Measurements from ENCODE around the gene TMEM225B. TPM values are rescaled to one million over a fixed set of nuclear protein-coding genes. Genes with fewer than 3 reads are reported as not detected.
"Not testable (repeated sequence)": the region's sequence is repeated elsewhere in the genome, so short reads cannot be mapped to it uniquely, and the experiment has no call there.

TMEM225B gene
- polyA plus RNA-seq, 2 donors, result 0.66 to 0.96 TPM

DNA sequence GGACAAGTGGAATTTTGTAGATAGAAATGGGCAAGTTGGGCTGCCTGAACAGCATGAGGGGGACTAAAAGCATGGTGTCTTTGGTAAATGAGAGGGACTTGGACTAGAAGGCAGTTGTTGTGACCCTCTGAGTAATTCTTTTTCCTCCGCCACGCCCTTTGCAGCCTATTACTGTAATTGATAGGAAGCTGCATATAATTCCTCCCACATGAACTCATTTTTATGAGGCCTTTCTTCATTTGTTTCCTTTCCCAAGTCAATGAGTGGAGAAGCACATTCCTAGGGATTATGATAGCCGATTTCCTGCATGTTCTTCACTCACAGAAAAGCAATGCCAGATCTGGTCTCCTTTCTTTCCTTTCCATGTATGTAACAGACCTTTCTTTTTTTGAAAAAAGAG, 46.4 kb downstream of the TMEM225B start:
- H3K4me3 ChIP-seq (ENCODE audit: low read depth in 1 of 2, low read length in 2 of 2), result no peak overlapping the region
- H3K4me1 ChIP-seq (ENCODE audit: control insufficient read depth in 2 of 2, insufficient read depth in 2 of 2, low read length in 1 of 2), result no peaks in the 10 kb centered on the region
- no peaks in the 10 kb centered on the region for H3K9me3 ChIP-seq (ENCODE audit: control insufficient read depth in 2 of 2, insufficient read depth in 1 of 2, low read depth in 1 of 2, low read length in 1 of 2)
- WGBS, 2 donors, result 90 to 92% methylated on average over 3 of the region's 3 CpGs
- peaks cover 0 to 3% of the 10 kb centered on the region in 2 donors for H3K36me3 ChIP-seq (ENCODE audit: control insufficient read depth in 2 of 2, insufficient read depth in 2 of 2, low read length in 1 of 2)
- no peak overlapping the region for H3K27ac ChIP-seq (ENCODE audit: low read depth in 2 of 2, low read length in 1 of 2)
- no peaks in the 10 kb centered on the region for H3K27me3 ChIP-seq (ENCODE audit: control insufficient read depth in 1 of 2, insufficient read depth in 2 of 2, low read length in 2 of 2)

DNA sequence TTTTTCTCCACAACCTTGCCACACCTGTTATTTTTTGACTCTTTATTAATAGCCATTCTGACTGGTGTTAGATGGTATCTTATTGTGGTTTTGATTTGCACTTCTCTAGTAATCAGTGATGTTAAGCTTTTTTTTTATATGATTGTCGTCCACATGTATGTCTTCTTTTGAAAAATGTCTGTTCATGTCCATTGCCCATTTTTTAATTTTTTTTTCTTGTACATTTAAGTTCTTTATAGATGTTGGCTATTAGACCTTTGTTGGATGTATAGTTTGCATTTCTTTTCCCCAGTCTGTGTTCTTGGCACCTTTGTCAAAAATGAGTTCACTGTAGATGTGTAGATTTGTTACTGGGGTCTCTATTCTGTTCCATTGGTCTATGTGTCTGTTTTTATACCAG, 47.5 kb downstream of the TMEM225B start:
- 92 to 100% methylated on average over 1 of the region's 1 CpG for WGBS, 2 donors
- Histone ChIP-seq H3K27me3 (ENCODE audit: control insufficient read depth in 1 of 2, insufficient read depth in 2 of 2, low read length in 2 of 2) (no peaks in the 10 kb centered on the region), H3K4me3 (ENCODE audit: low read depth in 1 of 2, low read length in 2 of 2) (no peak overlapping the region), H3K4me1 (ENCODE audit: control insufficient read depth in 2 of 2, insufficient read depth in 2 of 2, low read length in 1 of 2) (no peaks in the 10 kb centered on the region), H3K36me3 (ENCODE audit: control insufficient read depth in 2 of 2, insufficient read depth in 2 of 2, low read length in 1 of 2) (peaks cover 0 to 3% of the 10 kb centered on the region in 2 donors), H3K27ac (ENCODE audit: low read depth in 2 of 2, low read length in 1 of 2) (no peak overlapping the region), H3K9me3 (ENCODE audit: control insufficient read depth in 2 of 2, insufficient read depth in 1 of 2, low read depth in 1 of 2, low read length in 1 of 2) (no peaks in the 10 kb centered on the region)

DNA sequence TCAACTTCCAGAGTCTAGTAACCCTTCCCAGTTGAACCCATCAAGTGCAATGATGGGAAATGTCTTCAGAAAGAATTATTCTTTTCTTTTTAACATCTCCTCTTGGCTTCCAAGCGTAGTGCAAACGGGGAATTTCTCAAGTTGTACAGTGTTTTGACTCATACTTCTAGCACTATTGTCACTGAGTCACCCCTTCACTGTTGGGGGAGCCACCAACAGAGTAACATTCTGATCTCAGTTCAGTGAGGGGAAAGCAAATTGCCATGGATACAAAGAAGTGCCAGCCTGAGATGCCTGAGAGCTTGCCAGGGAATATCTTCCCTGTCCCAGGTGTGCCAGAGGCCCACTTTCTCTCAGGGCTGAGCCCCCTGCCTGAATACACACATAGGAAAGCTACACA, 50.8 kb downstream of the TMEM225B start:
- H3K4me1 ChIP-seq (ENCODE audit: control insufficient read depth in 2 of 2, insufficient read depth in 2 of 2, low read length in 1 of 2), result no peaks in the 10 kb centered on the region
- WGBS, 2 donors, result 87 to 90% methylated on average over 2 of the region's 2 CpGs
- no peak overlapping the region for H3K4me3 ChIP-seq (ENCODE audit: low read depth in 1 of 2, low read length in 2 of 2)
- H3K9me3 ChIP-seq (ENCODE audit: control insufficient read depth in 2 of 2, insufficient read depth in 1 of 2, low read depth in 1 of 2, low read length in 1 of 2), result no peaks in the 10 kb centered on the region
- H3K27ac ChIP-seq (ENCODE audit: low read depth in 2 of 2, low read length in 1 of 2), result no peak overlapping the region
- peaks cover 0 to 5% of the 10 kb centered on the region in 2 donors for H3K36me3 ChIP-seq (ENCODE audit: control insufficient read depth in 2 of 2, insufficient read depth in 2 of 2, low read length in 1 of 2)
- no peaks in the 10 kb centered on the region for H3K27me3 ChIP-seq (ENCODE audit: control insufficient read depth in 1 of 2, insufficient read depth in 2 of 2, low read length in 2 of 2)

DNA sequence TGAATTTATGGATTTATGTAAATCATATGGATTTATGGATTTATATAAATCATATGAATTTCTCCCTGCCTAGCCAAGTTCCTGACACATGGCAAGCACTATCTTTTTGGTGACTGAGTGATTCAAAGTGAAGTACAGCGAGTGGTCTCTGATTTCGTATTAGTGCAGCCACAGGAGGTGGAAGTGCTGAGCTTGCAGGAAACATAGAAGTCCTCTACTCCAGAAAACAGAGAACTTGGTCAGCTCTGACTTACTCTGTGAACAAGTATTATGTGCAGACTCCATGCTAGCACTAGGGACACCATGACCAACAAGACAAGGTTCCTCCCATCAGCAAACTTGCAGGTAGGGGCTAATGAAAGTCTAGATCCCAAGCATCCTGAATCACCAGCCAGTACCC, 53.2 kb downstream of the TMEM225B start:
- no peak overlapping the region for H3K4me3 ChIP-seq (ENCODE audit: low read depth in 1 of 2, low read length in 2 of 2)
- H3K27ac ChIP-seq (ENCODE audit: low read depth in 2 of 2, low read length in 1 of 2), result no peak overlapping the region
- H3K27me3 ChIP-seq (ENCODE audit: control insufficient read depth in 1 of 2, insufficient read depth in 2 of 2, low read length in 2 of 2), result no peaks in the 10 kb centered on the region
- 94 to 96% methylated on average over 2 of the region's 2 CpGs for WGBS, 2 donors
- no peaks in the 10 kb centered on the region for H3K4me1 ChIP-seq (ENCODE audit: control insufficient read depth in 2 of 2, insufficient read depth in 2 of 2, low read length in 1 of 2)
- H3K36me3 ChIP-seq (ENCODE audit: control insufficient read depth in 2 of 2, insufficient read depth in 2 of 2, low read length in 1 of 2), result peaks cover 0 to 5% of the 10 kb centered on the region in 2 donors
- no peaks in the 10 kb centered on the region for H3K9me3 ChIP-seq (ENCODE audit: control insufficient read depth in 2 of 2, insufficient read depth in 1 of 2, low read depth in 1 of 2, low read length in 1 of 2)

DNA sequence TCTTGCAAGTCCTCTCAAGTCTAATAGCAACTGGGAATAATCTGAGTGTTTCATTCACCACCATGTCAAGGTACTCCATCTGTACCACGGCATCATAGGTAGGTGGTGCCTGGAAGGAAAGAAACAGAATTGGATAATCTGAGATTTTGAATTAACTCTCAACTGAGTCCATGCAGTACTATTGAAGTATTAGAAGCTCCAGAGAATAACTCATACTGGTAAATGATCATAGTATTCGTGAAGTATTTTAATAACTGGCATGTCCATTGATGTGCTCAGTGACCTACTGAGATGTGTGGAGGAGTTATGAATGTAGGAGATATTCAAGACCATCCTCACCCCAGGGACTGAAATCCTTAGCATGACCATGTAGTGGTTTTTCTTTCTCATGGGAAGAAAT, 54.6 kb downstream of the TMEM225B start:
- no peaks in the 10 kb centered on the region for H3K9me3 ChIP-seq (ENCODE audit: control insufficient read depth in 2 of 2, insufficient read depth in 1 of 2, low read depth in 1 of 2, low read length in 1 of 2)
- no peaks in the 10 kb centered on the region for H3K4me1 ChIP-seq (ENCODE audit: control insufficient read depth in 2 of 2, insufficient read depth in 2 of 2, low read length in 1 of 2)
- no peaks in the 10 kb centered on the region for H3K27me3 ChIP-seq (ENCODE audit: control insufficient read depth in 1 of 2, insufficient read depth in 2 of 2, low read length in 2 of 2)
- H3K27ac ChIP-seq (ENCODE audit: low read depth in 2 of 2, low read length in 1 of 2), result no peak overlapping the region
- H3K4me3 ChIP-seq (ENCODE audit: low read depth in 1 of 2, low read length in 2 of 2), result no peak overlapping the region
- peaks cover 0 to 5% of the 10 kb centered on the region in 2 donors for H3K36me3 ChIP-seq (ENCODE audit: control insufficient read depth in 2 of 2, insufficient read depth in 2 of 2, low read length in 1 of 2)
- 97 to 99% methylated on average over 2 of the region's 2 CpGs for WGBS, 2 donors

DNA sequence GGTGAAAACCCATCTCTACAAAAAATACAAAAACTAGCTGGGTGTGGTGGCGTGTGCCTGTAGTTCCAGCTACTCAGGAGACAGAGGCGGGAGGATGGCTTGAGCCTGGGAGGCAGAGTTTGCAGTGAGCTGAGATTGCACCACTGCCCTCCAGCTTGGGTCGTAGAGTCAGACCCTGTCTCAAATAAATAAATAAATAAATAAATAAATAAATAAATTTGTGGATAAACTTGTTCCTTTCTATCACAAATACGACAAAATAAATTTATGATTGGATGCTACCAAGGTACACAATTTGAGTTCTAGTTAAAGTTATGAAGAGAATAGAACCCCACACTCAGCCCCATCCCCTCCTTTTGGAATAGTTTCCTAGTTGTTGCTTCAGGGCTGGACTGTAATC, 55.2 kb downstream of the TMEM225B start:
- H3K27me3 ChIP-seq (ENCODE audit: control insufficient read depth in 1 of 2, insufficient read depth in 2 of 2, low read length in 2 of 2); H3K9me3 ChIP-seq (ENCODE audit: control insufficient read depth in 2 of 2, insufficient read depth in 1 of 2, low read depth in 1 of 2, low read length in 1 of 2); H3K27ac ChIP-seq (ENCODE audit: low read depth in 2 of 2, low read length in 1 of 2); H3K36me3 ChIP-seq (ENCODE audit: control insufficient read depth in 2 of 2, insufficient read depth in 2 of 2, low read length in 1 of 2); H3K4me3 ChIP-seq (ENCODE audit: low read depth in 1 of 2, low read length in 2 of 2); H3K4me1 ChIP-seq (ENCODE audit: control insufficient read depth in 2 of 2, insufficient read depth in 2 of 2, low read length in 1 of 2): not testable (repeated sequence)
- WGBS, 2 donors, result 92 to 96% methylated on average over 4 of the region's 4 CpGs

DNA sequence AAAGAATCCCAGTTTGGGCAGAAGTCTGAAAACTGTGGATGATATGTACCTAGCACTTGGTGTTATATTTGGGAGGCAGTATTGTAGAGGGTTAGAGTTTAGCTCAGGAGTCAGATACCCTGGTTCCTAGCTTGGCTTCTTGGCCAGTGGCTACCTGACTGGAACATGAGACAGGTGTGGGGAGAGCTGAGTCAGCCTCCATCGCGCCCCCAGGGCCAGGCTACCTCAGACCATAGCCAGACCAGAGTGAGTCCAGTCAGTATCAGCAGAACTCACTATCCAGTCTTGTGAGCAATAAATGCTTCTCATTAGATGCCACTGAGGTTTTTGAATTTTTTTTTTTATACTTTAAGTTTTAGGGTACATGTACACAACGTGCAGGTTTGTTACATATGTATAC, 55.7 kb downstream of the TMEM225B start:
- Histone ChIP-seq H3K27ac (ENCODE audit: low read depth in 2 of 2, low read length in 1 of 2) (no peak overlapping the region), H3K4me3 (ENCODE audit: low read depth in 1 of 2, low read length in 2 of 2) (no peak overlapping the region), H3K9me3 (ENCODE audit: control insufficient read depth in 2 of 2, insufficient read depth in 1 of 2, low read depth in 1 of 2, low read length in 1 of 2) (no peaks in the 10 kb centered on the region), H3K27me3 (ENCODE audit: control insufficient read depth in 1 of 2, insufficient read depth in 2 of 2, low read length in 2 of 2) (no peaks in the 10 kb centered on the region), H3K36me3 (ENCODE audit: control insufficient read depth in 2 of 2, insufficient read depth in 2 of 2, low read length in 1 of 2) (peaks cover 0 to 5% of the 10 kb centered on the region in 2 donors), H3K4me1 (ENCODE audit: control insufficient read depth in 2 of 2, insufficient read depth in 2 of 2, low read length in 1 of 2) (no peaks in the 10 kb centered on the region)
- WGBS, 2 donors, result 92 to 97% methylated on average over 3 of the region's 3 CpGs

DNA sequence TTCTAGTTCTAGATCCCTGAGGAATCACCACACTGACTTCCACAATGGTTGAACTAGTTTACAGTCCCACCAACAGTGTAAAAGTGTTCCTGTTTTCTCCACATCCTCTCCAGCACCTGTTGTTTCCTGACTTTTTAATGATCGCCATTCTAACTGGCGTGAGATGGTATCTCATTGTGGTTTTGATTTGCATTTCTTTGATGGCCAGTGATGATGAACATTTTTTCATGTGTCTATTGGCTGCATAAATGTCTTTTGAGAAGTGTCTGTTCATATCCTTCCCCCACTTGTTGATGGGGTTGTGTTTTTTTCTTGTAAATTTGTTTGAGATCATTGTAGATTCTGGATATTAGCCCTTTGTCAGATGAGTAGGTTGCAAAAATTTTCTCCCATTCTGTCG, 56.6 kb downstream of the TMEM225B start:
- H3K4me1 ChIP-seq (ENCODE audit: control insufficient read depth in 2 of 2, insufficient read depth in 2 of 2, low read length in 1 of 2); H3K27ac ChIP-seq (ENCODE audit: low read depth in 2 of 2, low read length in 1 of 2): not testable (repeated sequence)
- WGBS, 2 donors, result 87 to 100% methylated on average over 1 to 2 of the region's 3 CpGs

DNA sequence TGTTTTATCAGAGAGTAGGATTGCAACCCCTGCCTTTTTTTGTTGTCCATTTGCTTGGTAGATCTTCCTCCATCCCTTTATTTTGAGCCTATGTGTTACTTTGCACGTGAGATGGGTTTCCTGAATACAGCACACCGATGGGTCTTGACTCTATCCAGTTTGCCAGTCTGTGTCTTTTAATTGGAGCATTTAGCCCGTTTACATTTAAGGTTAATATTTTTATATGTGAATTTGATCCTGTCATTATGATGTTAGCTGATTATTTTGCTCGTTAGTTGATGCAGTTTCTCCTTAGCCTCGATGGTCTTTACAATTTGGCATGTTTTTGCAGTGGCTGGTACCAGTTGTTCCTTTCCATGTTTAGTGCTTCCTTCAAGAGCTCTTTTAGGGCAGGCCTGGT, 59.8 kb downstream of the TMEM225B start:
- H3K9me3 ChIP-seq (ENCODE audit: control insufficient read depth in 2 of 2, insufficient read depth in 1 of 2, low read depth in 1 of 2, low read length in 1 of 2); H3K27me3 ChIP-seq (ENCODE audit: control insufficient read depth in 1 of 2, insufficient read depth in 2 of 2, low read length in 2 of 2); H3K4me1 ChIP-seq (ENCODE audit: control insufficient read depth in 2 of 2, insufficient read depth in 2 of 2, low read length in 1 of 2); H3K4me3 ChIP-seq (ENCODE audit: low read depth in 1 of 2, low read length in 2 of 2); H3K27ac ChIP-seq (ENCODE audit: low read depth in 2 of 2, low read length in 1 of 2): not testable (repeated sequence)
- H3K36me3 ChIP-seq (ENCODE audit: control insufficient read depth in 2 of 2, insufficient read depth in 2 of 2, low read length in 1 of 2), result peaks cover 5 to 10% of the 10 kb centered on the region in 2 donors
- WGBS, 2 donors, result 93% methylated on average over 5 of the region's 5 CpGs

More for the DNA sequence above, 56.6 kb downstream of the TMEM225B start:
- H3K4me3 ChIP-seq (ENCODE audit: low read depth in 1 of 2, low read length in 2 of 2); H3K27me3 ChIP-seq (ENCODE audit: control insufficient read depth in 1 of 2, insufficient read depth in 2 of 2, low read length in 2 of 2); H3K36me3 ChIP-seq (ENCODE audit: control insufficient read depth in 2 of 2, insufficient read depth in 2 of 2, low read length in 1 of 2); H3K9me3 ChIP-seq (ENCODE audit: control insufficient read depth in 2 of 2, insufficient read depth in 1 of 2, low read depth in 1 of 2, low read length in 1 of 2): not testable (repeated sequence)
